Embryonic facial prominence (tissue), 1 donor: Measurements from ENCODE around the gene TBR1.

Experiments used
- DNase-seq: peaks from one replicate; pipeline ENCODE4 v3.0.0-alpha.2; 2016; ENCODE audit errors: extremely low spot score

Gene TBR1

GRCh38 chr2:161415034-161415986 lies 787 bp upstream of the TBR1 start:
- no peak for DNase-seq

GRCh38 chr2:161416708-161417437 lies 776 bp downstream of the TBR1 start:
- no peak for DNase-seq

- no peak for DNase-seq
Measured at GRCh38 chr2:161417438-161418274, 1.6 kb downstream of the TBR1 start.

- no peak for DNase-seq
Measured at GRCh38 chr2:161418275-161418714, 2.2 kb downstream of the TBR1 start.

DNA sequence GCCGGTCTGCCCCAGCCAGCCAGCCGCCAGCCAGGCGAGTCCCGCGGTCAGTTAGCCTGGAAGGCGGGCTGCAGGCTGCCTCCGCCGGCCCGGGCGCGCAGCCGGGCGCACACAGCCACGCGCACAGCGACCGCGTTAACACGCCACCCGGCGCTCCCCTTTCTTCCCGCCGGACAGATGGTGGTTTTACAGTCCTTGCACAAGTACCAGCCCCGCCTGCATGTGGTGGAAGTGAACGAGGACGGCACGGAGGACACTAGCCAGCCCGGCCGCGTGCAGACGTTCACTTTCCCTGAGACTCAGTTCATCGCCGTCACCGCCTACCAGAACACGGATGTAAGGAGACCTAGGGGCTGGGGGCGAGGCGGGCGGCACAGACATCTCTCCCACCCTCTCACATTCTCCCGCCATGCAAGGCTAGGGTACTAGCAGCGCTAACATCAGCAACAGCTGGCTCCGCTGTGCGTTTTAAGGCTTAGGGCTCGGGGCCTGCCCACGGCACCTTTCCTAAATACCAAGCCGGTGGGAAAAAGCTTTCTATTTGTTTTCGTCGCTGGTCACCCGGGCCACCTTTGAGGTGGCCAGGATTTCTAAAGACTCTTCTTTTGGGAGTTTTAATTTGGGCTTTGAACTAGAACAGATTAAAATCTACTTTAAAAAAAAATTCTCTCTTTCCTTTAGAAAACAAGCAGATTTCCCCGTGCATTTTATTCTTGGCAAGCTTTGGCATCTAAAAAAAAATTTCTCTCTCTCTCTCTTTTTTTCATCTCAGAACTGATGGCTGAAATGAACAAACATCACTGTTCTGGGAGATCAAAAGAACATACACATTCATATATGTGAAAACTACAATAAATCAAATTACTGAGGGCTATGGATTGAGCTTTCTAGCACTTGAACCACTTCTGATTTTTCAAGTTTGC lies 2.9 kb downstream of the TBR1 start:
- no peak for DNase-seq

DNA sequence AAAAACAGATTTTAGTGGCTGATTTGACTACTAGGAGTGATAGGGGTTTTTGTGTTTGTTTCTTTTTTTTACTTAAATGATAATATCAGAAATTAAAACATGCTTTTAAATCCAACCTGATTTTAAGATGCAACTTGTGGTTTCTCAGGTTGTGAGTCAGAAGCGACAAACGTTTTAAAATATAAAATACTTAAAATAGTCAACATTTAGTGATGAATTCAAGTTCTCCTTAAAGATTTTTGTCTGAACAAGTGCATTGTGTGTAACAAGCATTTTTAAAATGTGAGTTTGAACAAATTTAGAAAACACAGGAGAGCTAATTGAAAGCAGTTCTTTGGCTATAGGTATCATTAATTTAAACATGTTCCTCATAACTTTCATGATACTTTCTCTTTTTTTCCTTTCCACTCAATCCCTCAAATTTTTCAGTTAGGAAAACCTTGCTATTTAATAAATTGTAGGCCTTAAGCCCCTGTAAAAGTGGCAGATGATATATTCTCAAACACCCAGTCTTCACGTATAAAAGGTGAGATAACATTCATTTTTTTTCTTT lies 3.6 kb downstream of the TBR1 start:
- DNase-seq: no peak

DNA sequence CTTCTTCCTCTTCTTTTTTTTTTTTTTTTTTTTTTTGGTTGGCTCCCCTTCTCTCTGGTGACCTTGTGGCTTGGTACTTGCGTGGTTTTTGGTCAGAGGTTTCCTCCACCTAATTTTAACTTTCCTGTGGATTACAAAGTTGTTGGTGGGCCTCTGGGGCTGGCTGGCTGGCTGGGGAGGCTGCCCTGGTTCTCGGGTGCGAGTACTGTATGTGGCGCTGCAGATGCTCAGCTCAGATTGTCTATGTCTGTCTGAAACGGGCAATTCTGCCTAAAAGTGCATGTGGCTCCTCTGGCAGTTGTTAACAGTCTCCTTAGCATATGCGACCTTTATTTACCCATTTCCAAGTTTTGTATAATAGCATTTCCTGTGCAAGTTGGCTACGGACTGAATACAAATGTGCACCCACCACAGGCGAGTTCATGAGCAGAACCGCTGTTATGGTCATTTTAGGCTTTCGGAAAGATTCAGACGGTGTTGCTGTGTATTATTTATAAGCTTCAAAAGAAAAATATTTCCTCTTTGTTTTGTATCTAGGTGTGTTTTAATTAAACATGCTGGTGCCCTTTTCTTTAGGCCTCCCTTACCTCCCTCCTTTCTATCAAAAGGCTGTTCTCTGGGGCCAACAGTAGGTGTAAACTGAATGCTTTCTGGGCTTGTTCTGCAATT lies 4.4 kb downstream of the TBR1 start:
- no peak for DNase-seq

DNA sequence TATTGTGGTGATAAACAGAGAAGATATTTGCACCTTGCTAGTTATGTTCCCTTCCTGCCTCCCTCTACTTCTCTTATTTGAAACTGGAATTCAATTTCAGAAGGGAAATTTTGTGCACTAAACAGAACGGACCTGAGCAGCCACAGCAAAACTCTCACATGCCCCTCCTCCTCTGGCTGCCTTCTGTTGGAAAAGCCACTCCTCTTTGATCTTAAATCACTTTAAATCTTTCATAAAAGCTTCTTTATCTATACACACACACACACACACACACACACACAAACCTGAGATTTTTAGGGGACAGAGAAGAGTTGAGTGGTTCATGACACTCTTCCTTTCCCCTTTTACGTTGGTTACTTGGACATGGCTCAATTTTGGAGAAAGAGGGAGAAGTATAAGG lies 5.6 kb downstream of the TBR1 start:
- no peak for DNase-seq

DNA sequence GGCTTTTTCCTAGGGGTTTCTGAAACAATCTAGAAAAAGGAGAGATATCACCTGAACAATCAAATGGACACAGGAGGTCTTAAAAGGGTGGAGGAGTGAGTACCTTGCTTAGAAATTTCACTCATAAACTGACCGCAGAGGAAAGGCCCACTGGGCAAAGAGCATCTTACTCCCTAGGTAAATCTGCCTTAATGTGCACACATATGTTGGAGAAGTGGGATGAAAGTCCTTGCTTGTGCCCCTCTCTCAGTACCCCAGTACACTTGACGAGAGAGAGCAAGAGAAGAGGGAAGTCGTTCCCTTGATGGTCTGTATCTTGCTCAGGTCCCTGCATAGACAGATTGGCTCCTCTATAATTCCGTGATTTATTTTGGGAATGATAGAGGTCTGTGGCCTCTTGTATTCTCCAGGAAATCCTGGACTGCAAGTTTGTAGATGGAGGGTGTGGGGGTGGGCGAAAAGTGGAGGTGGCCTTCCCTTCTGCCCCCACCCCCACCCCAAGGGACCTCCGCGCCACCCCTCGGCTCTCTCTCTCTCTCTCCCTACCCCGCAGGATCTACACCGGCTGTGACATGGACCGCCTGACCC lies 6.8 kb downstream of the TBR1 start:
- no peak for DNase-seq

- DNase-seq: no peak
Measured at GRCh38 chr2:161423421-161424393, 7.6 kb downstream of the TBR1 start.

DNA sequence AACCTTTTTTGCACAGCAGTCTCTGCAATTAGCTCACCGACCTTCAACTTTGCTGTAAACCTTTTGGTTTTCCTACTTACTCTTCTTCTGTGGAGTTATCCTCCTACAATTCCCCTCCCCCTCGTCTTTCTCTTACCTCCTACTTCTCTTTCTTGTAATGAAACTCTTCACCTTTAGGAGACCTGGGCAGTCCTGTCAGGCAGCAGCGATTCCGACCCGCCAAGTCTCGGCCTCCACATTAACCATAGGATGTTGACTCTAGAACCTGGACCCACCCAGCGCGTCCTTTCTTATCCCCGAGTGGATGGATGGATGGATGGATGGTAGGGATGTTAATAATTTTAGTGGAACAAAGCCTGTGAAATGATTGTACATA lies 8.3 kb downstream of the TBR1 start:
- DNase-seq: no peak

GRCh38 chr2:161424891-161425727 lies 9.0 kb downstream of the TBR1 start:
- DNase-seq: no peak

DNA sequence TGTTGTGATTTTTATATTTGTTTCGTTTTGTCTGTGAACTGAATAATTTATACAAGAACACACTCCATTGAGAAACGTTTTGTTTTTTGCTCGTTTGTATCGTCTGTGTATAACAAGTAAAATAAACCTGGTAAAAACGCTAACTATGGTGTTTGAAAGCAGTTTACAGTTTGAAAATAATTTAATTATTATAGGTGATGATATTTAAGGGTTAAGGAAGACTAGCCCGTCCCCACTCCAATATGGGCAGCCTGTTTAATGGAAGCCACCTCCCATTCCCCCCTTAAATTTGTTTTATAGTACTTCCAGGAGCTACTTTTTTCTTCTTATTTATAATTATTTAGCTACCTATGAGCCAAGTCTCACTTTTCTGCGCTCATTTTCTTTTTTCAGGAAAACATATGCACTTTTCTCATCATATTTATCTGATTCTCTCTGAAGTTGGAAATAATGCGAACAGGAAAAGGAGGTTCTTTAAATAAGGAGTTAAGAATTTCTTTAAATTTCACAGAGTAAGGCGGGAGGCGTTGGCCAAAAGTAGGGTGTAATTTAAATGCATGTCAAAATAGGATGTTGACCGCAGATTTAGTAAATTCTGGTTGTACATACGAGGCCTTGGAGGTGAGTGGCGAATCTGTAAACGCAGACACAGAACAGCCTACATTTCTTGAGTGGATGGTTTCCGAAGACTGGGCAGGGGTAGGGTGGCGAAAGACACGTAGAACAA lies 9.8 kb downstream of the TBR1 start:
- DNase-seq: no peak

DNA sequence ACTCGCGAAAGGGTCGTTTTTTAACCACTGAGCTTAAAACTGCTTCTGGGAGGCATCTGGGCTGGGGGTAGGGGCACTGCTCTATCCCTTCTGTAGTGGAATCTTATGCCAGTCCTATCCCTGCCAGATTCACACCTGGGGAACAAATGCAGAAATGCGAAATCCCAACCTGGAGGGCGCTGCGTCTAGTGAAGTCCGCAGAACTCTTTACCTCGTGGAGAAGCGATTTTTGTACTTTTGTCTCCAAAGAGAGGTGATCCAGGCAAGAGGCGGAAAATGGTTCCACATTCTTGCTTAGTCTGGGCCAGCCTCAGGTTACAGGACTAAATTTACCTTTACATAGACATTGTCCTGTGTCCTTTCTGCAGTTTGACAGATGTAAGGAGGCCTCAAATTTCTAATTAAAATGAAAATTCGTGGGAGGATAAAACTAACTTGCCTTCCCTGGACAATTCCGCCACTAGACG lies 10.4 kb downstream of the TBR1 start:
- DNase-seq: no peak

GRCh38 chr2:161426922-161427663 lies 11.0 kb downstream of the TBR1 start:
- DNase-seq: no peak
